ENCODE data around the gene TLR2. TPM values are rescaled to one million over a fixed set of nuclear protein-coding genes. Genes with fewer than 3 reads are reported as not detected.

TLR2 gene
- 17.9 and 18.6 TPM in 2 replicates for total RNA-seq

- no peak for DNase-seq (ENCODE audit: low read depth)
- H3K27me3 ChIP-seq (ENCODE audit: control insufficient read depth, insufficient read depth, low read length) = peaks cover 3% of the 10 kb centered on the region
- TF ChIP-seq CTCF (IDR thresholded peaks at IDR 0.05; ENCODE audit: insufficient read depth, low read length, poor library complexity, severe bottlenecking) = peak; percentile 5
- H3K36me3 ChIP-seq (ENCODE audit: control insufficient read depth, insufficient read depth, low read length) = peaks cover 1% of the 10 kb centered on the region
- peak within 1 kb of the TSS; percentile 56 for H3K4me3 ChIP-seq (ENCODE audit: low read depth, low read length)
These were observed at the start of gene TLR2 for GRCh38 chr4:153684182-153684970. TLR2 (plus strand) TSS chr4:153684280; CDS start chr4:153702908, 18,628 bp downstream.

- DNase-seq (ENCODE audit: low read depth) = no peak
- Histone ChIP-seq H3K36me3 (ENCODE audit: control insufficient read depth, insufficient read depth, low read length) (peaks cover 1% of the 10 kb centered on the region), H3K27me3 (ENCODE audit: control insufficient read depth, insufficient read depth, low read length) (no peaks in the 10 kb centered on the region), H3K4me3 (ENCODE audit: low read depth, low read length) (no peak overlapping the region)
- peak; percentile 70 for TF ChIP-seq CTCF (IDR thresholded peaks at IDR 0.05; ENCODE audit: insufficient read depth, low read length, poor library complexity, severe bottlenecking)
These were observed 49.2 kb upstream of the TLR2 start for GRCh38 chr4:153634738-153635353.

- Histone ChIP-seq H3K4me3 (ENCODE audit: low read depth, low read length) (no peak overlapping the region), H3K27me3 (ENCODE audit: control insufficient read depth, insufficient read depth, low read length) (no peaks in the 10 kb centered on the region), H3K36me3 (ENCODE audit: control insufficient read depth, insufficient read depth, low read length) (peaks cover 1% of the 10 kb centered on the region)
- no peak for DNase-seq (ENCODE audit: low read depth)
- no peak for TF ChIP-seq CTCF (IDR thresholded peaks at IDR 0.05; ENCODE audit: insufficient read depth, low read length, poor library complexity, severe bottlenecking)
These were observed 48.2 kb upstream of the TLR2 start for GRCh38 chr4:153635846-153636245.

GRCh38 chr4:153637201-153637600 is 46.9 kb upstream of the TLR2 start:
- no peak for TF ChIP-seq CTCF (IDR thresholded peaks at IDR 0.05; ENCODE audit: insufficient read depth, low read length, poor library complexity, severe bottlenecking)
- Histone ChIP-seq H3K4me3 (ENCODE audit: low read depth, low read length) (no peak overlapping the region), H3K27me3 (ENCODE audit: control insufficient read depth, insufficient read depth, low read length) (no peaks in the 10 kb centered on the region), H3K36me3 (ENCODE audit: control insufficient read depth, insufficient read depth, low read length) (no peaks in the 10 kb centered on the region)
- DNase-seq (ENCODE audit: low read depth) = no peak

DNA sequence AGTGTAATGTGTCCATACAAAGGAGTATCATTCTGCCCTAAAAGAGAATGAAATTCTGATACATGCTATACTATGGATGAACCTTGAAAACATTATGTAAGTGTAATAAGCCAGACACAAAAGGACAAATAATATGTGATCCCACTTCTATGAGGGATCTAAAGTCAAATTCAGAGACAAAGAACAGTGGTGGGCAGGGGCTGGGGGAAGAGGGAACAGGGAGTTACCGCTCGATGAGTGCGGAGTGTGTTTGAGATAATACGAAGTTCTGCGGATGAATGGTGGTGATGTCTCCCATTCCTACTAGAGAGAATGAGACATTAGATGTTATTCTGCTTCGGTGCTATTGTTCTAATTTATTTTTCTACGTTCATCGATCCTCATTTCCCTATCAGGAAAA is 46.1 kb upstream of the TLR2 start:
- Histone ChIP-seq H3K36me3 (ENCODE audit: control insufficient read depth, insufficient read depth, low read length) (no peaks in the 10 kb centered on the region), H3K27me3 (ENCODE audit: control insufficient read depth, insufficient read depth, low read length) (no peaks in the 10 kb centered on the region), H3K4me3 (ENCODE audit: low read depth, low read length) (no peak overlapping the region)
- no peak for DNase-seq (ENCODE audit: low read depth)
- TF ChIP-seq CTCF (IDR thresholded peaks at IDR 0.05; ENCODE audit: insufficient read depth, low read length, poor library complexity, severe bottlenecking) = no peak
